PFSK-1 (cell line): ENCODE results near the gene MIP. TPM values are rescaled to one million over a fixed set of nuclear protein-coding genes. Genes with fewer than 3 reads are reported as not detected.

Source experiments
- FOXP2 ChIP-seq: optimal IDR thresholded peaks from 2 replicates; pipeline ENCODE3; 2011; ENCODE audit warnings: borderline replicate concordance, control low read depth, inconsistent platforms; ENCODE audit not compliant: insufficient read depth; ENCODE audit errors: extremely low read length, extremely low read depth
- POLR2AphosphoS5 ChIP-seq: IDR thresholded peaks from 2 replicates; pipeline ENCODE4 v1.6.1; 2012; ENCODE audit warnings: low read depth, mild to moderate bottlenecking, control low read depth, low read length, moderate library complexity
- REST ChIP-seq, 2 experiments: IDR thresholded peaks; 2 replicates each; pipeline versions ENCODE4 v1.6.1 to v1.8.0; 2011 to 2012; ENCODE audit warnings: low read depth in 2 of 2, low read length in 2 of 2, control low read depth in 1 of 2, inconsistent platforms in 1 of 2, mild to moderate bottlenecking in 1 of 2, moderate library complexity in 1 of 2; ENCODE audit not compliant: insufficient read depth in 1 of 2
- SIN3A ChIP-seq: IDR thresholded peaks from 2 replicates; pipeline ENCODE4 v1.6.1; 2012; ENCODE audit warnings: mild to moderate bottlenecking, low read length, moderate library complexity, borderline replicate concordance; ENCODE audit not compliant: insufficient read depth
- TAF1 ChIP-seq: IDR thresholded peaks from 2 replicates; pipeline ENCODE4 v1.6.1; 2012; ENCODE audit warnings: low read length, control low read depth, borderline replicate concordance; ENCODE audit not compliant: insufficient read depth
- polyA plus RNA-seq: library from polyadenylated mRNA; unstranded; fragments of >200 nt; gene quantifications from one replicate; pipeline ENCODE4 v1.2.1, GENCODE V29; 2012; ENCODE audit warnings: low read depth, missing spikeins; ENCODE audit not compliant: insufficient read length

The MIP gene
- not detected for polyA plus RNA-seq

- TF ChIP-seq REST (IDR thresholded peaks at IDR 0.05; ENCODE audit: insufficient read depth in 1 of 2, low read depth in 2 of 2, low read length in 2 of 2) = no peak
- no peak for TF ChIP-seq TAF1
- no peak for TF ChIP-seq FOXP2
- TF ChIP-seq SIN3A = no peak
- no peak for TF ChIP-seq POLR2AphosphoS5
Measured at GRCh38 chr12:56454557-56454956, at the start of gene MIP. MIP (minus strand) TSS chr12:56454657; CDS start chr12:56454613, 44 bp downstream.

- TF ChIP-seq SIN3A = no peak
- no peak for TF ChIP-seq POLR2AphosphoS5
- no peak for TF ChIP-seq FOXP2
- no peak for TF ChIP-seq REST (IDR thresholded peaks at IDR 0.05; ENCODE audit: insufficient read depth in 1 of 2, low read depth in 2 of 2, low read length in 2 of 2)
- no peak for TF ChIP-seq TAF1
Measured at GRCh38 chr12:56490360-56490759, 35.9 kb upstream of the MIP start.

GRCh38 chr12:56488041-56488955, 33.8 kb upstream of the MIP start, which contains the start of gene GLS2:
GLS2 (minus strand) TSS chr12:56488161; CDS start chr12:56488118, 43 bp downstream.
- no peak for TF ChIP-seq FOXP2
- no peak for TF ChIP-seq POLR2AphosphoS5
- no peak for TF ChIP-seq TAF1
- TF ChIP-seq REST (IDR thresholded peaks at IDR 0.05; ENCODE audit: insufficient read depth in 1 of 2, low read depth in 2 of 2, low read length in 2 of 2) = no peak
- no peak for TF ChIP-seq SIN3A

GRCh38 chr12:56487448-56488040, 33.1 kb upstream of the MIP start:
- TF ChIP-seq FOXP2 (no peak), SIN3A (no peak), POLR2AphosphoS5 (no peak)

GRCh38 chr12:56486694-56487093, 32.2 kb upstream of the MIP start:
- TF ChIP-seq FOXP2 = no peak
- TF ChIP-seq POLR2AphosphoS5 = no peak

GRCh38 chr12:56484566-56484965, 30.1 kb upstream of the MIP start:
- TF ChIP-seq TAF1 = no peak
- TF ChIP-seq FOXP2 = no peak
- no peak for TF ChIP-seq POLR2AphosphoS5
- no peak for TF ChIP-seq SIN3A
- no peak for TF ChIP-seq REST (IDR thresholded peaks at IDR 0.05; ENCODE audit: insufficient read depth in 1 of 2, low read depth in 2 of 2, low read length in 2 of 2)
